GM12875 (cell line): ENCODE data around the gene RNASE8.
"Not testable (repeated sequence)": the region's sequence is repeated elsewhere in the genome, so short reads cannot be mapped to it uniquely, and the experiment has no call there.

Source experiments
- H3K4me3 ChIP-seq: one replicate; pipeline ENCODE4 v1.5.1; 2011; ENCODE audit warnings: low read depth, low read length, control low read depth
- CTCF ChIP-seq: IDR thresholded peaks from 2 replicates; pipeline ENCODE4 v1.5.1; 2011; ENCODE audit warnings: low read depth, mild to moderate bottlenecking, control low read depth, inconsistent platforms, low read length, moderate library complexity, borderline replicate concordance; ENCODE audit not compliant: insufficient read depth

The RNASE8 gene

GRCh38 chr14:21039585-21040369 is 17.8 kb upstream of the RNASE8 start:
- TF ChIP-seq CTCF: peak; percentile 48
- H3K4me3 ChIP-seq: no peak overlapping the region

- no peak for TF ChIP-seq CTCF
- no peak overlapping the region for H3K4me3 ChIP-seq
These were observed 17.2 kb upstream of the RNASE8 start for GRCh38 chr14:21040370-21040925.

GRCh38 chr14:21040941-21041340 is 16.7 kb upstream of the RNASE8 start:
- not testable (repeated sequence) for H3K4me3 ChIP-seq

GRCh38 chr14:21041676-21042433 is 15.8 kb upstream of the RNASE8 start, which contains the start of gene RNASE7:
RNASE7 (plus strand) TSS chr14:21042362; CDS start chr14:21042993, 631 bp downstream.
- no peak within 1 kb of the TSS for H3K4me3 ChIP-seq
- TF ChIP-seq CTCF: no peak

GRCh38 chr14:21042918-21043317 is 14.7 kb upstream of the RNASE8 start:
- no peak for TF ChIP-seq CTCF
- no peak overlapping the region for H3K4me3 ChIP-seq

- TF ChIP-seq CTCF: no peak
- no peak overlapping the region for H3K4me3 ChIP-seq
These were observed 14.1 kb upstream of the RNASE8 start for GRCh38 chr14:21043387-21043973.

- no peak for TF ChIP-seq CTCF
These were observed 13.5 kb upstream of the RNASE8 start for GRCh38 chr14:21043974-21044618.

More at GRCh38 chr14:21043974-21044618, 13.5 kb upstream of the RNASE8 start:
- H3K4me3 ChIP-seq: no peak overlapping the region
